ENCODE data around the gene PPIH.

DNA sequence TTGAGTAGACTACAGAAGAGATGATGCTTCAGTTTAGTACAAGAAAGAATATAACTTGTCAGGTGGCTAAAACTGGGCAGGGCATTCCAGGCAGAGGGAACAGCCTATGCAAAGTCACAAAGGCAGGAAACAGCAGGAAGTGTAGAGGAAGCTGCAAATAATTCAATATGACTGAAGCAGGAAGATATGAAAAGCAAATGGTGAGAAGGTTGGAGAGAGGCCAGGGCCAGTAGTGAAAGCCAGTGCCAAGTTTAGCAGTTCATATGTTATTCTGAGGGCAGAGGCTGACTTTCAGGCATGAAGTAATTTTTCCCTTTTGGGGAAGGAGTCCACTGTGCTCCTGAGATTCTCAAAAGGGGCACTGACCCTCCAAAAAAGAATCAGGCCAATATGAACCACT is 16.0 kb downstream of the PPIH start:
- no peak for TF ChIP-seq CTCF (conservative IDR thresholded peaks at IDR 0.05; ENCODE audit: low read depth in 2 of 2)
- no peak for TF ChIP-seq POLR2AphosphoS5 (IDR thresholded peaks at IDR 0.05; ENCODE audit: low read depth)
- TF ChIP-seq REST (IDR thresholded peaks at IDR 0.05; ENCODE audit: unreplicated experiment): no peak
- no peak for TF ChIP-seq EZH2 (IDR thresholded peaks at IDR 0.05; ENCODE audit: low read depth, unreplicated experiment)
- no peak for TF ChIP-seq JUNB (IDR thresholded peaks at IDR 0.05; ENCODE audit: unreplicated experiment)
- TF ChIP-seq STAT1 (IDR thresholded peaks at IDR 0.05; ENCODE audit: unreplicated experiment): no peak
- no peak for TF ChIP-seq EZH2phosphoT487 (IDR thresholded peaks at IDR 0.05; ENCODE audit: unreplicated experiment)
- TF ChIP-seq, protein P1, sequence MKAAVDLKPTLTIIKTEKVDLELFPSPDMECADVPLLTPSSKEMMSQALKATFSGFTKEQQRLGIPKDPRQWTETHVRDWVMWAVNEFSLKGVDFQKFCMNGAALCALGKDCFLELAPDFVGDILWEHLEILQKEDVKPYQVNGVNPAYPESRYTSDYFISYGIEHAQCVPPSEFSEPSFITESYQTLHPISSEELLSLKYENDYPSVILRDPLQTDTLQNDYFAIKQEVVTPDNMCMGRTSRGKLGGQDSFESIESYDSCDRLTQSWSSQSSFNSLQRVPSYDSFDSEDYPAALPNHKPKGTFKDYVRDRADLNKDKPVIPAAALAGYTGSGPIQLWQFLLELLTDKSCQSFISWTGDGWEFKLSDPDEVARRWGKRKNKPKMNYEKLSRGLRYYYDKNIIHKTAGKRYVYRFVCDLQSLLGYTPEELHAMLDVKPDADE (IDR thresholded peaks at IDR 0.05): no peak
- no peak for TF ChIP-seq ZNF114 (CRISPR knock-in tag; IDR thresholded peaks at IDR 0.05)
- TF ChIP-seq CREB1 (CRISPR knock-in tag; IDR thresholded peaks at IDR 0.05; ENCODE audit: low read depth): no peak
- TF ChIP-seq ZNF331 (CRISPR knock-in tag; IDR thresholded peaks at IDR 0.05; ENCODE audit: low read depth): no peak

All from GM23338 (cell line).